Measurements from ENCODE around the gene CYP3A5. TPM values are rescaled to one million over a fixed set of nuclear protein-coding genes. Genes with fewer than 3 reads are reported as not detected.

The CYP3A5 gene
- total RNA-seq, 1 experiment from 2014 or later: not detected

- H3K9ac ChIP-seq (ENCODE audit: extremely low read depth, insufficient read length, low read length): no peak overlapping the region
- H3K4me3 Mint-ChIP-seq: no peak overlapping the region
- no CpG with 5 or more reads among the region's 7 CpGs for WGBS (ENCODE audit: extremely low coverage, insufficient read length, low lambda C conversion rate)
These were observed 74.3 kb downstream of the CYP3A5 start for GRCh38 chr7:99605527-99605926.

More at GRCh38 chr7:99605527-99605926, 74.3 kb downstream of the CYP3A5 start:
- no peaks in the 10 kb centered on the region for H3K9me3 Mint-ChIP-seq
- Histone ChIP-seq H3K4me2 (ENCODE audit: insufficient read depth, insufficient read length, low read length) (no peak overlapping the region), H3K23me2 (ENCODE audit: insufficient read length, low read depth, low read length, poor library complexity, severe bottlenecking) (no peaks in the 10 kb centered on the region), H2BK15ac (ENCODE audit: low read depth, low read length) (no peak overlapping the region), H3K9me3 (ENCODE audit: control insufficient read depth, low read depth, low read length) (no peaks in the 10 kb centered on the region), H2BK120ac (ENCODE audit: low read depth, low read length, poor library complexity, severe bottlenecking) (no peak overlapping the region), H3K14ac (ENCODE audit: insufficient read depth, low read length) (no peak overlapping the region), H4K8ac (replicated peaks; ENCODE audit: insufficient read length, low read depth, low read length) (no peak overlapping the region), H3K4me1 (ENCODE audit: insufficient read depth, low read length) (no peaks in the 10 kb centered on the region), H3K18ac (ENCODE audit: insufficient read length, low read depth, low read length) (no peak overlapping the region), H2BK12ac (ENCODE audit: insufficient read length, low read depth, low read length) (no peak overlapping the region), H3K79me1 (ENCODE audit: insufficient read depth, low read depth, low read length, poor library complexity, severe bottlenecking) (no peaks in the 10 kb centered on the region), H4K20me1 (ENCODE audit: control insufficient read depth, insufficient read depth, insufficient read length) (no peaks in the 10 kb centered on the region), H2BK5ac (ENCODE audit: insufficient read length, low read length) (no peak overlapping the region), H4K91ac (ENCODE audit: insufficient read length, low read depth, low read length) (no peak overlapping the region), H3K4ac (ENCODE audit: low read depth, low read length) (no peak overlapping the region), H2AK5ac (ENCODE audit: insufficient read length, low read length) (no peak overlapping the region), H3K27ac (ENCODE audit: insufficient read length, low read depth, low read length) (no peak overlapping the region), H3K79me2 (ENCODE audit: insufficient read depth, low read length) (no peaks in the 10 kb centered on the region), H4K5ac (ENCODE audit: insufficient read length, low read depth, low read length) (no peak overlapping the region), H3K27me3 (ENCODE audit: insufficient read depth, low read length) (no peaks in the 10 kb centered on the region), H2BK20ac (ENCODE audit: low read depth, low read length, poor library complexity, severe bottlenecking) (no peak overlapping the region), H3T11ph (ENCODE audit: low read length) (no peak overlapping the region), H3K56ac (ENCODE audit: insufficient read length, low read depth, low read length) (no peak overlapping the region), H2AFZ (ENCODE audit: low read length) (no peak overlapping the region), H3K23ac (ENCODE audit: insufficient read length, low read depth, low read length) (no peak overlapping the region)
- no peak for TF ChIP-seq CTCF (conservative IDR thresholded peaks at IDR 0.05)
- H3K4me1 Mint-ChIP-seq: 0 out of 4 replicates have a peak, but pooled peaks cover 0 to 4% of the 10 kb centered on the region in 2 experiments
- no peak for DNase-seq
- H3K27me3 Mint-ChIP-seq (ENCODE audit: low read depth): peaks cover 20% of the 10 kb centered on the region
- H3K36me3 Mint-ChIP-seq (ENCODE audit: insufficient read depth in 1 of 3, low read depth in 3 of 3): no peaks in the 10 kb centered on the region
- peak overlapping the region in 1 of 3 experiments; percentile 62; a peak in 1 of 7 replicates for H3K27ac Mint-ChIP-seq
